Endometrial microvascular endothelial cells (primary cell): ENCODE results near the gene MATR3. TPM values are rescaled to one million over a fixed set of nuclear protein-coding genes. Genes with fewer than 3 reads are reported as not detected.

Source experiments
- in situ Hi-C: cut with HindIII; loops from 2 replicates; pipeline ENCODE4 v1.10.0; 2017; ENCODE audit warnings: low sequenced_read_pairs, low pct_unique_long_range_greater_than_20kb; ENCODE audit errors: inconsistent ontology term
- total RNA-seq: library from RNA; depleted of rRNA; stranded (reverse); fragments of >200 nt; gene quantifications from one replicate; pipeline ENCODE4 v1.2.3, GENCODE V29; 2015; ENCODE audit errors: inconsistent ontology term

Gene MATR3
- total RNA-seq, 1 donor from 2014 or later: 179 TPM

GRCh38 chr5:139271201-139272027, 22.1 kb upstream of the MATR3 start:
- in situ Hi-C loops: no loop called here

- in situ Hi-C loops: no loop called here
Observed at GRCh38 chr5:139272471-139273321, 20.8 kb upstream of the MATR3 start.

GRCh38 chr5:139273322-139273571, 20.3 kb upstream of the MATR3 start:
- in situ Hi-C loops: no loop called here

- in situ Hi-C loops: no loop called here
Observed at GRCh38 chr5:139273572-139274289, 19.8 kb upstream of the MATR3 start.

GRCh38 chr5:139275536-139275935, 18.0 kb upstream of the MATR3 start:
- in situ Hi-C loops: no loop called here

GRCh38 chr5:139275956-139276355, 17.6 kb upstream of the MATR3 start:
- in situ Hi-C loops: no loop called here

- in situ Hi-C loops: no loop called here
Observed at GRCh38 chr5:139276426-139276825, 17.1 kb upstream of the MATR3 start.

GRCh38 chr5:139277171-139277570, 16.4 kb upstream of the MATR3 start:
- in situ Hi-C loops: no loop called here

- in situ Hi-C loops: no loop called here
Observed at GRCh38 chr5:139278540-139279274, 14.8 kb upstream of the MATR3 start.

GRCh38 chr5:139282197-139282557, 11.4 kb upstream of the MATR3 start:
- in situ Hi-C loops: no loop called here

- in situ Hi-C loops: no loop called here
Observed at GRCh38 chr5:139283252-139284166, 10.0 kb upstream of the MATR3 start.

GRCh38 chr5:139284295-139284694, 9.2 kb upstream of the MATR3 start:
- in situ Hi-C loops: no loop called here

- in situ Hi-C loops: no loop called here
Observed at GRCh38 chr5:139285651-139286392, 7.7 kb upstream of the MATR3 start.

- in situ Hi-C loops: no loop called here
Observed at GRCh38 chr5:139287890-139288635, 5.5 kb upstream of the MATR3 start.

GRCh38 chr5:139291051-139291450, 2.5 kb upstream of the MATR3 start:
- in situ Hi-C loops: no loop called here

- in situ Hi-C loops: no loop called here
Observed at GRCh38 chr5:139293202-139293506, 386 bp upstream of the MATR3 start.
